HG03439 (cell line): ENCODE measurements around the gene C3orf20.
"Not testable (repeated sequence)": the region's sequence is repeated elsewhere in the genome, so short reads cannot be mapped to it uniquely, and the experiment has no call there.

ENCODE experiments used
- ATAC-seq: cut with Tn5 transposase; IDR thresholded peaks from one replicate; pipeline ENCODE4 v1.9.1; 2021; ENCODE audit warnings: mild to moderate bottlenecking, moderate library complexity; ENCODE audit not compliant: unreplicated experiment

Gene C3orf20

DNA sequence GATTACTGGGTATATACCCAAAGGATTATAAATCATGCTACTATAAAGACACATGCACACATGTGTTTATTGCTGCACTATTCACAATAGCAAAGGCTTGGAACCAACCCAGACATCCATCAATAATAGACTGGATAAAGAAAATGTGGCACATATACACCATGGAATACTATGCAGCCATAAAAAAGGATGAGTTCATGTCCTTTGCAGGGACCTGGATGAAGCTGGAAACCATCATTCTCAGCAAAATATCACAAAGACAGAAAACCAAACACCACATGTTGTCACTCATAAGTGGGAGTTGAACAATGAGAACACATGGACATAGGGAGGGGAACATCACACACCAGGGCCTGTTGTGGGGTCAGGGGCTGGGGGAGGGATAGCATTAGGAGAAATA lies 78.0 kb downstream of the C3orf20 start:
- not testable (repeated sequence) for ATAC-seq

DNA sequence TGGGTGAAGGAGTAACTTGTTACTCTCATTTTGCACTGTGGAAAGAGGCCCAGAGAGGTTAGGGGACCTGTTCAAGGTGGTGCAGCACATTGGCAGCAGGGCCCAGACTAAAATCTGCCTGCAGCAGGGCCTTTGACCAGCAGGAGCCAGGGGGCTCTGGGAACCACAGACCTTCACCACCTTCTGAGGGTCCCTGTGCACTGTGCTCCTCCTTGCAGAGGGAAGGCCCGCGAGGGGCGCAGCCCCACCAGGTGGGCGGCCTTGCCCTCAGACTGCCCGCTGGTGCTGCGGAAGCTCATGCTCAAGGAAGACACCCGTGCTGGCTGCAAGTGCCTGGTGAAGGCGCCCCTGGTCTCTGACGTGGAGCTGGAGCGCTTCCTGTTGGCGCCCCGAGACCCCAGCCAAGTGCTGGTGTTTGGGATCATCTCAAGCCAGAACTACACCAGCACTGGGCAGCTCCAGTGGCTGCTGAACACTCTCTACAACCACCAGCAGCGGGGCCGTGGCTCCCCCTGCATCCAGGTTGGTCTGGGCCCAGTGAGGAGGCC lies 82.3 kb downstream of the C3orf20 start:
- no peak for ATAC-seq

DNA sequence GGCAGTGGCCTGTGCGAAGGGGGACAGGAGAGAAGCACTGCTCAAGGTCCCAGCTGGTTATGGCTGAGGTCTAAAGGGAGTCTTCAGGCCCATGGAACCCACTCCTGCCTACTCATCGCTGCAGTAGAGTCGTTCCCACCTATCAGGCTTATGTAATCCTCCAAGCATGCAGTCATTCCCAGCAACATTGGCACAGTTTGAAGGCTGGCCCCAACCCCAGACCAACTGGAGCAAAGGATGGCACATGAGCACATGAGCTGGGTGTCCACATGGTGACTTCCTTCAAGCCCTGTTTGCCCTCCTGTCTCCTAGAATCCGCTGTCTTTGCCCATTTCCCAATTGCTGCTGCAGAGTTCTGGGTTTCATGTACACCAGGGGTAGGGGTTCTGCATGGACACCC lies 83.4 kb downstream of the C3orf20 start:
- ATAC-seq, result no peak

DNA sequence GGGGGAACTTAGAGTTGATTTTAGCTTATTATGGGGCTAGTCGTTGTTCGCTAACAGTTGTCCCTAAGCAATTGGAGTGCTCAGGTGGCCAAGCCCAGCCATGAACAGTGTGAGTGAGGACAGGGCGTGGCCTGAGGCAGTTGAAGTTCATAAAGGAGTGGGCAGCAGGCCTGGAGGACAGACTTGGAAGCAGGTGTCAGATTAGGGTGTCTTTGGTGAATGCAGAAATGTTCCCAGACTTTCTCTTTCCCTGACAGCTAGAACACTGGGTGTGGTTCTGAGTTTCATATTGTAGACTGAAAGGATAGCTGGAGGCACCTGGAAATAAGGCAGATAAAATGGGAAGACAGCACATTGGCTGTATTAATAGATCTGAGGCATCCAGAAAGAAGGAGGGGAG lies 84.0 kb downstream of the C3orf20 start:
- ATAC-seq, result no peak

DNA sequence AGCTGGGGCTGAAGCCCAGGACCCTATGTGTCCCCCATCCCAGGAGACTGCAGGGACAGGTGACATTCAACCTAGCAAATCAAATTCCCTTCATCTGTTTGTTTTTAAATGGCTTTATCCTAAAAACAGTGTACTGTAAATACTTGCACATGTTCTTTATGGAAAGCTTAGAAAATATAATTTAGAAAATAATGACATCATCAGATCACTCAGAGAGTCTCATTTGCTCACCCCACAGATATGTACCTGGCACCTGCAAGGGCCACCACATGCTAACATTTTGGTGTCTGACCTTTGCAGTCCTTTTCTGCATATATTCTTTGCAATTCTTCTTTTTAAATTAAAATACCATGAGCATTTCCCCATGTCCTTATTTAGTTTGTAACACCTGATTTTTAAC lies 85.2 kb downstream of the C3orf20 start:
- ATAC-seq, result no peak

DNA sequence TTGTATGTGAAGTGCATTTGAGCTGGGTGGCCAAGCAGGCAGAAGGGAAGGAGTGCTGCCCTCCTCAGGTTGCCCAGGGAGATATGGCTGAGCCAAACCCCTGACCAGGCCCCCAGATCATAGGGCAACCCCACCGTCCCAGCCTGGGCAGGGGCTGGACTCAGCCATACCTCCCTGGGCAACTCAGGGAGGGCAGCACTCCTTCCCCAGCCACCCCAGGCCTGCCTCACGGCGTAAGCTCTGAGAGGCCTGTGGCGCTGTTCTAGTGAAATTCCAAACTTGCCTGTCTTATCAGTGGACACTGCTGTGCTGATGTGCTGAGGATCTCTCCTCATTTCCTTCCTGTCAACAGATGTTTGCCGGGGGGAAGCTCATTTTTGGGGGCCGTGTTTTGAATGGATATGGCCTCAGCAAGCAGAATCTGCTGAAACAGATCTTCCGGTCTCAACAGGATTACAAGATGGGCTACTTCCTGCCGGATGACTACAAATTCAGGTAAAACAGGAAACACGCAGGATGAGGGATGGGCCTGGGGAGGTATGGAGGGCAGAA lies 86.3 kb downstream of the C3orf20 start:
- ATAC-seq, result no peak

DNA sequence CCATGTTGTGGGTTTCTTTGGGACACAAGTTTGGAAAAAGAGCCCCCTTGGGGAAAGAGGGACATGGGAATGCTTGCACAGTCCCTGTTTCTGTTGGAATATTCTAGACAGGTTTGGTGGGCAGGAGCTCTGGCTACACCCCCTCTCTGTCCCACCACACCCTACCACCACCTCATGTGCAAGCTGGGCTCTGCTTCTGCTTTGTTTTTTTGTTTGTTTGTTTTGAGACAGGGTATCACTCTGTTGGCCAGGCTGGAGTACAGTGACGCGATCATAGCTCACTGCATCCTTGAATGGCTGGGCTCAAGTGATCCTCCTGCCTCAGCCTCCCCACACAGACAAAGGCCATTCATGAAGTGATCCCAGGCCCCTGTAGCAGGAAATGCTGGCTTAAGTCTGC lies 86.9 kb downstream of the C3orf20 start:
- ATAC-seq, result no peak

DNA sequence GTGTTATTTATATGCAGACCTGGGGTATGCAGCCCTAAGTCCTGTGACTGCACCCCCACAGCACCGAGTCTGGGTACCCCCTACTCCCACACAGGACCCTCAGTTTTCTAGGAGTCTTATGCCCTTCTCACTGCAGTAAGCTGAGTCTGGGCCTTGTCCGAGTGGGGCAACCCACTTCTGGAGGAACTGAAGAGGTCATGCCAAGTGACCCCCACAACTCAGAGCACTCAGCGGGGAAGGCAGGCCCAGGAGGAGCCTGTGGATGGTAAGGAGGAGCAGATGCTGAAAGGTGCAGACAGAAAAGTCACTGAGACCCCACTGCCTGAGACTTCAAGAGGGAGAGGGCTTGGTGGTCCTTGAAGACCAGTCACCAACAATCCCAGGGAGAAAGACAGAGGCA lies 87.8 kb downstream of the C3orf20 start:
- ATAC-seq, result no peak

DNA sequence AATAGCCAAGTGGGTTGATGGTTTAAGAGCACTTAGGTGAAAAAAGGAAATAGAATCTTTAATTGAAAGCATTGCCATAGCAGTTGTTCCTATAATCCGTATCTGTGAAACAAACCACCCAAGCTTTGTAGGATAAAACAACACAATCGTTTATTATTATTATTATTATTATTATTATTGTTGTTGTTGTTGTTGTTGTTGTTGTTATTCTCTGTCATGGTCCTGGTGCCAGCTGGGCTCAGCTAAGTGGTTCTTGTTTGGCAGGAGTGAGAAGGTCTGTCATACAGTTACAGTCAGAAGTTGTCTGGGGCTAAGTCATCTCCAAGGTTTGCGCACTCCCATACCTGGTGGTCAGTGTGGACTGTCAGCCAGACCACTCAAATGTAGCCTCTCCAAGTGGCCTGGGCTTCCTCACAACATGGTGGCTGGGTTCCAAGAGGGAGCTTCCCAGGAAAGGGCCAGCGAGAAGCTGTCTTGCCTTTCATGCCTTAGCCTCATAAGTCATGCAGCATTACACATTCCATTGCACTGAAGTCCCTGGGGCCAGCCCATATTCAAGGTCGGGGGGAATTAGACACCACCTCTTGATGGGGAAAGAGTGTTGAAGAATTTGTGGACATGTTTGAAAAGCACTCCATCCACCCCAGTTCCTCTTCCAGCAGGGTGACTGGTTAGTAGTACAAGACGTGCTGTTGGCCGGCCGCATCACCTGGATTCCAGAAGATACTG lies 89.6 kb downstream of the C3orf20 start:
- no peak for ATAC-seq

DNA sequence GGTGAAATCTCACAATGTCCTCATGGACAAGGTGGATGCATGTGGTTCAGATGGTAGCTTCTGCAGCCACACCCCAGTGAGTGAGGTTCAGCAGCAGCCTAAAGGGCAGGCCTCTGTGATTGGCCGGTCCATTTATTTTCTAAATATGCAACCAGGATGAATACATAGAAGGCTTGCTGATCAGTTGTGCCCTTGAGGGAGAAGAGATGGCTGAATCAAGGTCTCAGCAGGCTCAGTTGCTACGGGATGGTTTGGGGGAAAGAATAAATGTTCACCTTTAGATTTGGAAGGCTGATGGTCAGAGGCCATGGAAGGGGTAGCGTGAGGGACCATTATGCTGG lies 90.1 kb downstream of the C3orf20 start:
- no peak for ATAC-seq

DNA sequence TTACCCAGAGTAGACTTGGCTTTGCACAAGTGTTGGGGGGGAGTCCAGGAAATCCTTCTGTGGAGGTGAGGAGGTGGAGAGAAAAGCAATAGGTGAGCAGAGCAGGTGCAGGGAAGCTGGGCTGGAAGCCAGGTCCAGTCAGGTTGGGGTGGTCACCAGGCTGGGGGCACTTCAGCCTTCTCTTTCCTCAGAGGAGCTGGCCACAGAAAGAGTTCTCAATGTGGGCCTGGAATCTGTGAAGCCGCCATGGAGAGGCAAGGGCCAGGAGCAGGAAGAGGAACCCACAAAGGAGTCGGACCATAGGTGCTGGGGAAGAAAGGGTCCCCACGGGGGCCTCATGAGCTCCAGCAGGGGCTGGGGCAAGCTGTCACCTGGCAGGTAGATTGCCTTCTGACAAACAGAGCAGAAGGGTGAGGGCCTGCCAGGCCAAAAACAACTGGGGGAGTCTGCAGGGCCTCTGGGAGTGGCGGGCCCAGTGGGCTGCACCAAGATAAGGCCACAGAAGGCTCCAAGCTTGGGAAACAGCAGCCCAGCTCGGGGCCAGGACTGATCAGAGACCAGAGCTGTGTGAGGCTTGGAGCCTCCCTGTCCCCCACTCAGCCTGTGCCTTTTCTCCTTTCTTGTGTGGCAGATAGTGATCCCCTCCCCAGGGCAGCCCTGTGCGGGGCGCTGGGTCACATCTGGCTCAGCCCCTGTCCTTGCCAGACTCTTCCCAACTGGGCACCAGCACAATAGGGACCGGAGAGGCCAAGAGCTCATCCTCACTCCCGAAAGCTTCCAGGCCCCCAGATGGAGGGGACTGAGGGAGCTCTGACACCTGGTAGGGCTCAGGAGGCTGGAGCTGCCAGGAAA lies 90.9 kb downstream of the C3orf20 start:
- ATAC-seq, result no peak

DNA sequence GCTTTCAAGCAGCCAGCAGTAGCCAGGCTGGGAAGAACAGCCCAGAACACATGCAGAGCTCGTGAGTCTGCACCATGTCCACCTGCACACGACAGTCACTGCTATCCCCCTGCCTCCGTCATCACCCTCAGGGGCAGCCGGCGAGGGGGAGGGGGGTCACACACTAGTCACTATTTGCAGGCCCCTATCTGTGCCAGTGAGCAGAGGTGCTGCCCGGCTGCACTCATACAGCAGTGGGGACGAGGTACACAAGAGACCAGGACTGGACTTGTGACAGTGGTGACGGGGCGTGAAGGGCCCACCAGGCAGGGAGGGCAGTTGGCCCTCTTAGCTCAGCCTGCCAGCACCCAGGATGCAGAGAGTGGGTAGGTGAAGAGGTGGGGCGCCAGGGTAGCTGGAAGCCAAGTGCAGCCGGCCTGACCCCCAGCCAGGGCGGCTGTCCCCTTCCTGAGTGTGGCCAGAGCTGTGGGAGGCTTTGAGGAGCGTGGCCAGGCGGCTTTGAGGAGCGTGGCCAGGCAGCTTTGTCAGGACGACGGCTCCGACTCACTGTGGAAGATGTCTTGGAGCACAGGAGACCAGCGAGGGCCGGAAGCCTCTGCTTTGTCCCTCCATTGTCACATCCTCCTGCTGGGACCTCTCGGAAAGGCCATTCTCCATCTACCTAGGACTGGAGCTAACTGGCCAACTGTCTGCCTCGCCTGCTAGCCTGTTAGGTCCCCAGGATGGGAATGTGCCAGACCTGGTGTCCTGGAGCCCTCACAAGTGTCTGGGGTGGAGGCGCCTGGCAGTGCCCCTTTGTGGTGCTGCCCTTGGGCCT lies 91.7 kb downstream of the C3orf20 start:
- ATAC-seq, result no peak

DNA sequence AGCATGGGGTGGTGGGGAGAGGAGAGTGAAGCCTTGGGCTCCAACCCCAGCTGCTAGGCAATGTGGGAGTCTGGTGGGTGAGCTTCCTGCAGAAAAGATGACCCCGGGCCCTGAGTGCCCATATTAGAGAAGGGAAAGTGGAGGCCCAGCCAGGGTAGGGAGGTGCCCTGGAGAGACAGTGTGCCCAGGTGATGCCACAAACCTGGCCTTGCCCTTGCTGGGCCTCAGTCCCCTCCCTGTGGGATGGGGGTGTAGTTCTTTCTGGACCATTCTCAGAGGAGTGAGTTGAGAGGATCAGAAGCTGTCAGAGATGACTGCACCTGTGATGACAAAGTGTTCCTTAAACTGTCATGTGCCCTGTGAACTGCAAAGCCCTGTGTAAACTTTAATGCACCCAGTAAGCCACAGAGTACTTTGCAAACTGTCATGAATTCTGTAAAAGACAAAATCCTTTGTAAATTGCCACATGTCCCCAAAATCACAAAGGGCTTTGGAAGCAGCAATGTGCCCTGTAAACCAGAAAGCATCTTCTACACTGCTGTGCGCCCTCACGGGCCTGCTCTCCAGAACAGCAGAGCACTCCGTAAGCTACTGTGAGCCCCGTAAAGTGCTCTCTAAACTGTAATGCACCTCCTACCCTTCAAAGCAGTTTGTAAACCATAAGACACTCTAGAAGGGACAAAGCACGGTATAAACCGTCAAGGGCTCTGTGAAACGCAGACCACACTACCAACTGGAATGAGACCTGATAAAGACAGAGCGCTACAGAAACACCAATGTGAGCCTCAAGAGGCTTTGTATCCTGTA lies 92.5 kb downstream of the C3orf20 start:
- no peak for ATAC-seq

DNA sequence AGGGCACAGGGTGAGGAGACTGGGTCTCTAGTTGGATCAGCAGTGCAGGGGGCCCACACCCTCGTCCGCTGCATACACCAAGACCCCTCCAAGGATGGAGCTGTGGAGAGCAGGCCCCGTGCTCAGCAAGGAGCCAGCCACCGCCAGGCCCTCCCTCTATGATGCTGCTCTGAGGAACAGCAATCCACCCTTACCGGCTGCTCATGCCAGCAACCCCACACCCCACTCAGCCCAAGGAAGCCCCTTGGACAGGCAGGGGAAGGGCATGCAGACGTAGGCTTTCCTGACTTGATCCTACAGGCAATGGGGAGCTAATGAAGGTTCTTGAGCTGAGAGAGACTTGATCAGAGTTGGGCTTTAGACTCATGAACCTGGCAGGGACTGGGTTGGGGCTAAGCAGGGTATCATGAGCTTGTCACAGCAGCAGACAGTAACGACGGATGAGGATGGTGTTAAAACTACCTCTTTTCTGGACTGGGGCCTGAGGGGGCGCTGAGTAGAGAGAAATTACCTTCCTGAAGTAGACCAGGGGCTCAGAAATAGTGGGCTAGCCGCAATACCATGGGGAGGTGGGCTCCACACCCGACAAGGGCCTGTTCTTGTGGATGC lies 93.3 kb downstream of the C3orf20 start:
- ATAC-seq, result no peak

DNA sequence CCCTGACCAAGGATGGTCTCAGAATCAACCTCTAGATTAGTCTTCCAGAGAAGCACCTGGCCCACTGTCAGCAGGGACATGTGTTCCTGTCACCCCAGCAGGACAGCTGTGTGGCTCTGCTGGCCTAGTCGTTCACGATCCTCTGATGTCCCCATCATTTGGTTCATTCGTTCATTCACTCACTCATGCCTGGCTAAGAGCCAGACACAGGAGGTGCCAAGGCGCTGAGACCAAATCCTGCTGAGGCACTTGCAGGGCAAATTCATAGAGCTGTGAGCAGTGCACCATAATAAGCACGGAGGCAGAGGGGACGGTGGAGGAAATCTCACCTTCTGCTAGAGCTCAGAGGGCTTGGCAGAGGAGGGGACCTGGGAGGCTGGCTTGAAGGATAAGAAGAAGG lies 93.9 kb downstream of the C3orf20 start:
- no peak for ATAC-seq

DNA sequence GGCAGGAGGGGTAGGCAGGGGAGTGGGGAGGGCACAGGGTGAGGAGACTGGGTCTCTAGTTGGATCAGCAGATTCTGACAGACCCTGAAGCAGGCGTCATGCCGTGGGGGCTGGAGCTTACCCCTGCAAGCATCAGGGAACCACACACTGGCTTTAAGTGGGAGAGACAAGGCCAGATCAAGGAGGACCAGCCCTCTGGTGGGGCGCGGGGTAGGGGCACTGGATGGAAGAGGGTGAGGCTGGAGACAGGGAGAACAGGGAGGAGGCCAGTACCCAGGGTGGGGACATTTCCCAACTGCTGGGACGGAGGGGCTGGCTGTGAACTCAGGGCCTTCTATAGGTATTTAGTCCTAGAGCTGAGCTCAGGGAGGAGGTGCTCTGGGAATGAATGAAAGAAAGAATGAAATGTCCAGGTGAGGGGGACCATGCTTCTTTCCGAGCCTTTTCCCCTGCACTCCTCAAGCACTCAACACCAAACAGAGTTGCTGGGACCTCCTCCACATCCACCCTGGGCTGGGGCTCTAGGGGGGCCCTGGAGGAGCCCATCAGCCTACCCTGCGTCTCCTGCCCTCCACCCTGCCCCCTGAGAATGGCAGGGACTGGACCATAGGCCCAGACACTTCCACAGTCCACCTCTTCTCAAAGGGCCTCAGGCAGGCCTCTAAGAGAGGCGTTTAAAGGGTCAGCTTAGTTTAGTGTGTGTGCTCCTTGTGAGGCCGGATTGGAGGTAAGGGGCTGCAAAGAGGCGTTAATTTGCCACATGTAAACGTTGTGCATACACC lies 94.8 kb downstream of the C3orf20 start:
- no peak for ATAC-seq

DNA sequence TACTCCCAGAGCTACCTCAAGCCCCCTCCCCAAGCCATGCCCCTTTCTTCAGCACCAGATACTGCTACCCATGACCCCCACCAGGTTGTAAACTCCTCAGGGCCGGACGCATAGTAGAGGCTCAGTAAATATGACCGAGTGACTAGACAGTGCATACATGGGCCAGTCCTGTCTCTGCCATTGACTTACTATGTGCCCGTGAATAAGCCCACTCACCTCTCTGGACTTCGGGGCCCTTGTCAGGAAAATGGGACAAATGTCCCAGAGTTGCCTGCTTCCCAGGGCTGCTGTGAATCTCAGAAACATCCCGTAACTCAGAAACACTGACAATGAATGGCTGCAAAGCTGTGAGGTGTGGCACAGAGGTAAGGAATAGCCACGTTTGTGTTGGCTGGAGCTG lies 95.7 kb downstream of the C3orf20 start:
- no peak for ATAC-seq

DNA sequence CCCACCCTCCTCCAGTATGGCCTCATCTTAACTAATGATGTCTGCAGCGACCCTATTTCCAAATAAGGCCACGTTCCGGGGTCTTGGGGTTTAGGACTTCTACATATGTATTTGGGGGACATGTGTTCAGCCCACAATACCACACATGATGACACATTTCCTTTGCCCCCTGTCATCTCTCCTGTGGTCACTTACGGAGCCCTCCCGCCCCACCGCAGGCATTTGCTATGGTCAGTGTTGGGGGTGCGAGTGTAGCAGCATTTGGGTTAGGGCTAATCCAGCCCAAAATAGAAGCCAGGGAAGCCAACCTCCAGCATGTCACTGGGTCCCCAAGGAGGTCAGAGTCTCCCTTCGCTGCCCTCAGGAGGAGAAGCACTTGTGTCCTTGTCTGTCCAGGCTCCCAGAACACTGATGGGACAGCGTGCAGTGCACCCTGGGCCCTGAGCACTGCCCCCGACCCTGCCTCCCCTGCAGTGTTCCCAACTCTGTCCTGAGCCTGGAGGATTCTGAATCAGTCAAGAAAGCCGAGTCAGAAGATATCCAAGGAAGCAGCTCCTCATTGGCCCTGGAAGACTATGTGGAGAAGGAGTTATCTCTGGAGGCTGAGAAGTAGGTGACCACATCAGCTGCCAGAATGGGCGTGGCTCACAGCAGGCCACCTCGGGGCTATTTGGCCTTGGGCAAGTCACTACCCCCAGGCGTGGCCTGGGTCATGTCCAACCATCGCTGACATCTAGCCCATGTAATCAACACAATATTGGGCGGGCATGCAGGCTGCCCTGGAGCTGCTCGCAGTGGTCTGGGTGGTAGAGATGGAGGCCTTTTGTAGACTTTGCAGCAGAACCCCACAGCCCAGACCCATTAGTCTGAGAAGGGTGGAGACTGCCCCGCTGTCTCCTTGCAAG lies 96.9 kb downstream of the C3orf20 start:
- ATAC-seq, result no peak
